AG09319 (cell line): ENCODE measurements around the gene RBMS1.
A peak's percentile ranks its signal among the peaks of the same experiment; 100 is the strongest.

Experiments
- DNase-seq: peaks from one replicate; pipeline ENCODE4 v3.0.0-alpha.2; 2010; ENCODE audit warnings: low read depth; ENCODE audit errors: extremely low read depth
- CTCF ChIP-seq: IDR thresholded peaks from 2 replicates; pipeline ENCODE4 v1.5.1; 2011; ENCODE audit warnings: low read depth, mild to moderate bottlenecking, inconsistent platforms, low read length, moderate library complexity

Gene RBMS1

GRCh38 chr2:160308915-160309314, 184.7 kb downstream of the RBMS1 start:
- no peak for TF ChIP-seq CTCF
- DNase-seq, result no peak

- TF ChIP-seq CTCF, result no peak
- no peak for DNase-seq
These were observed 185.1 kb downstream of the RBMS1 start for GRCh38 chr2:160308476-160308875.

GRCh38 chr2:160306985-160307384, 186.6 kb downstream of the RBMS1 start:
- peak; percentile 97 for DNase-seq
- TF ChIP-seq CTCF, result no peak

GRCh38 chr2:160305081-160305750, 188.4 kb downstream of the RBMS1 start:
- TF ChIP-seq CTCF, result no peak
- DNase-seq, result no peak

GRCh38 chr2:160303527-160303926, 190.1 kb downstream of the RBMS1 start:
- no peak for DNase-seq
- no peak for TF ChIP-seq CTCF

- TF ChIP-seq CTCF, result no peak
- no peak for DNase-seq
These were observed 190.5 kb downstream of the RBMS1 start for GRCh38 chr2:160303076-160303475.

- no peak for DNase-seq
These were observed 192.2 kb downstream of the RBMS1 start for GRCh38 chr2:160301420-160301819.

More at GRCh38 chr2:160301420-160301819, 192.2 kb downstream of the RBMS1 start:
- TF ChIP-seq CTCF, result no peak
